Sigmoid colon (tissue), 4 donors: ENCODE measurements around the gene MED13L.

Experiments
- POLR2A ChIP-seq, 2 donors: fragments of 450-650 bp; IDR thresholded peaks; one replicate each; pipeline ENCODE4 v1.6.1; 2016; ENCODE audit warnings: antibody characterized with exemption in 2 of 2, mild to moderate bottlenecking in 2 of 2, moderate library complexity in 2 of 2
- POLR2AphosphoS5 ChIP-seq, 4 donors: sonication (generic); formaldehyde crosslinking; IDR thresholded peaks; one replicate each; pipeline ENCODE4 v1.6.1; 2017; ENCODE audit warnings: antibody characterized with exemption in 4 of 4
- TF ChIP-seq, protein P1 (sequence below), 4 experiments: fragments of 450-650 bp in 3 of 4; fragments of 200-600 bp in 1 of 4; IDR thresholded peaks; one replicate each; pipeline ENCODE4 v1.5.1; 2016 to 2019; ENCODE audit warnings: antibody characterized with exemption in 4 of 4, mild to moderate bottlenecking in 3 of 4, moderate library complexity in 2 of 4

DNA sequence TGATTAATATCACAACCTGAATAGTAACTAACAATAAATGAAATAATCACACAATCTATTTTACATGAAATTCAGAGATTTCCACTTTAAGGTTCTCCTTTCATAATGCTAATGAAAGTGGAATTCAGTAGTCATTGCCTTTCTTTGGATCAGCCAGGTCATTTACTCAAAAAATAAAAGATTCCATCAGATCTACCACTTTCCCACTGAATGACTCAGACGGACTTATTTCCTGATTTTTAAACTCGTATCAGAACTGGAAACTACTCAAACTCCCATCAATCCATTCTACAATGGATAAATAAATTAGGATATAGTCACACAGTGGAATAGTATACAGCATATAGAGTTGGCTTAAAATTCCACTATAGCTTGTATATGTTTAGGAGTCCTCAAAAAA is 237.1 kb downstream of the MED13L start:
- TF ChIP-seq, protein P1, sequence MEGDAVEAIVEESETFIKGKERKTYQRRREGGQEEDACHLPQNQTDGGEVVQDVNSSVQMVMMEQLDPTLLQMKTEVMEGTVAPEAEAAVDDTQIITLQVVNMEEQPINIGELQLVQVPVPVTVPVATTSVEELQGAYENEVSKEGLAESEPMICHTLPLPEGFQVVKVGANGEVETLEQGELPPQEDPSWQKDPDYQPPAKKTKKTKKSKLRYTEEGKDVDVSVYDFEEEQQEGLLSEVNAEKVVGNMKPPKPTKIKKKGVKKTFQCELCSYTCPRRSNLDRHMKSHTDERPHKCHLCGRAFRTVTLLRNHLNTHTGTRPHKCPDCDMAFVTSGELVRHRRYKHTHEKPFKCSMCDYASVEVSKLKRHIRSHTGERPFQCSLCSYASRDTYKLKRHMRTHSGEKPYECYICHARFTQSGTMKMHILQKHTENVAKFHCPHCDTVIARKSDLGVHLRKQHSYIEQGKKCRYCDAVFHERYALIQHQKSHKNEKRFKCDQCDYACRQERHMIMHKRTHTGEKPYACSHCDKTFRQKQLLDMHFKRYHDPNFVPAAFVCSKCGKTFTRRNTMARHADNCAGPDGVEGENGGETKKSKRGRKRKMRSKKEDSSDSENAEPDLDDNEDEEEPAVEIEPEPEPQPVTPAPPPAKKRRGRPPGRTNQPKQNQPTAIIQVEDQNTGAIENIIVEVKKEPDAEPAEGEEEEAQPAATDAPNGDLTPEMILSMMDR (IDR thresholded peaks at IDR 0.05): no peak
- TF ChIP-seq POLR2AphosphoS5 (IDR thresholded peaks at IDR 0.05): no peak
- TF ChIP-seq POLR2A (IDR thresholded peaks at IDR 0.05): no peak
